ENCODE data around the gene NADSYN1.

DNA sequence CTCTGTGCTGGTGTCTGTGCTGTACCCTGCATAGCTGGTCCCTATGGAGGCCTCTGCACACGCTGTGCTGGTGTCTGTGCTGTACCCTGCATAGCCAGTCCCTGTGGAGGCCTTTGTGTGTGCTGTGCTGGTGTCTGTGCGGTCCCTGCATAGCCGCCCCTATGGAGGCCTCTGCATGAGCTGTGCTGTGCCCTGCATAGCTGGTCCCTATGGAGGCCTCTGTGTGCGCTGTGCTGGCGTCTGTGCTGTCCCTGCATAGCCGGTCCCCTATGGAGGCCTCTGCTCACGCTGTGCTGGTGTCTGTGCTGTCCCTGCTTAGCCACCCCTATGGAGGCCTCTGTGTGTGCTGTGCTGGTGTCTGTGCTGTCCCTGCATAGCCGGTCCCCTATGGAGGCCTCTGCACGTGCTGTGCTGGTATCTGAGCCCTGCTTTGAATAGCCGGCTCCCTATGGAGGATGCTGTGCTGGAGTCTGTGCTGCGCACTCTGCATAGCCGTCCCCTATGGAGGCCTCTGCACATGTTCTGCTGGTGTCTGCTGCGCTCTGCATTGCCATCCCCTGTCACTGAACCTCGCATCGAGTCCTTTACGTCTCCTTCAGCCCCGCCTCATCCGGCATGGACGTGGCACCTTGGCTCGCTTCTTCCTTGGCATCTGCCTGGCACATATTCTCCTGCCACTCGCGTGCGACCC is 6.2 kb downstream of the NADSYN1 start:
- TF ChIP-seq, protein P1, sequence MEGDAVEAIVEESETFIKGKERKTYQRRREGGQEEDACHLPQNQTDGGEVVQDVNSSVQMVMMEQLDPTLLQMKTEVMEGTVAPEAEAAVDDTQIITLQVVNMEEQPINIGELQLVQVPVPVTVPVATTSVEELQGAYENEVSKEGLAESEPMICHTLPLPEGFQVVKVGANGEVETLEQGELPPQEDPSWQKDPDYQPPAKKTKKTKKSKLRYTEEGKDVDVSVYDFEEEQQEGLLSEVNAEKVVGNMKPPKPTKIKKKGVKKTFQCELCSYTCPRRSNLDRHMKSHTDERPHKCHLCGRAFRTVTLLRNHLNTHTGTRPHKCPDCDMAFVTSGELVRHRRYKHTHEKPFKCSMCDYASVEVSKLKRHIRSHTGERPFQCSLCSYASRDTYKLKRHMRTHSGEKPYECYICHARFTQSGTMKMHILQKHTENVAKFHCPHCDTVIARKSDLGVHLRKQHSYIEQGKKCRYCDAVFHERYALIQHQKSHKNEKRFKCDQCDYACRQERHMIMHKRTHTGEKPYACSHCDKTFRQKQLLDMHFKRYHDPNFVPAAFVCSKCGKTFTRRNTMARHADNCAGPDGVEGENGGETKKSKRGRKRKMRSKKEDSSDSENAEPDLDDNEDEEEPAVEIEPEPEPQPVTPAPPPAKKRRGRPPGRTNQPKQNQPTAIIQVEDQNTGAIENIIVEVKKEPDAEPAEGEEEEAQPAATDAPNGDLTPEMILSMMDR (IDR thresholded peaks at IDR 0.05; ENCODE audit: low read depth, low read length, poor library complexity, severe bottlenecking): no peak
- no peak for TF ChIP-seq EZH2phosphoT487 (IDR thresholded peaks at IDR 0.05; ENCODE audit: borderline replicate concordance, low read length)

Data from DOHH2 (cell line).